DOHH2 (cell line): ENCODE measurements around the gene AUH.

Source experiments
- H3F3A ChIP-seq: fragments of 200-600 bp; sonication (generic), shearing (Covaris generic); 2 replicates; pipeline ENCODE4 v1.6.0; 2016; ENCODE audit warnings: antibody characterized with exemption, mild to moderate bottlenecking; ENCODE audit not compliant: control insufficient read depth, insufficient read depth
- H3K27ac ChIP-seq: fragments of 200-600 bp; sonication (generic); 2 replicates; pipeline ENCODE4 v1.5.1; 2014; ENCODE audit warnings: low read depth, mild to moderate bottlenecking, low read length, moderate library complexity
- H3K27me3 ChIP-seq: fragments of 200-600 bp; sonication (generic); 2 replicates; pipeline ENCODE4 v1.6.1; 2014; ENCODE audit warnings: mild to moderate bottlenecking, low read length, mixed read lengths; ENCODE audit not compliant: control insufficient read depth
- H3K36me3 ChIP-seq: fragments of 200-600 bp; sonication (generic); 2 replicates; pipeline ENCODE4 v1.6.1; 2014; ENCODE audit warnings: mild to moderate bottlenecking, low read length, moderate library complexity, mixed read lengths; ENCODE audit not compliant: control insufficient read depth
- H3K4me1 ChIP-seq: fragments of 200-600 bp; sonication (generic); 2 replicates; pipeline ENCODE4 v1.6.1; 2014; ENCODE audit warnings: mild to moderate bottlenecking, low read length, mixed read lengths; ENCODE audit not compliant: control insufficient read depth
- H3K4me2 ChIP-seq: fragments of 200-600 bp; sonication (generic); 2 replicates; pipeline ENCODE4 v1.6.0; 2014; ENCODE audit warnings: mild to moderate bottlenecking, low read length, moderate library complexity
- H3K4me3 ChIP-seq: fragments of 200-600 bp; sonication (generic); 2 replicates; pipeline ENCODE4 v1.5.1; 2014; ENCODE audit warnings: mild to moderate bottlenecking, low read length, mixed read lengths
- H3K79me2 ChIP-seq: fragments of 200-600 bp; sonication (generic); 2 replicates; pipeline ENCODE4 v1.6.1; 2014; ENCODE audit warnings: mild to moderate bottlenecking, low read length, mixed read lengths; ENCODE audit not compliant: control insufficient read depth
- H3K9me2 ChIP-seq: fragments of 200-600 bp; sonication (generic); replicated peaks from 2 replicates; pipeline ENCODE4 v1.6.1; 2014; ENCODE audit warnings: mild to moderate bottlenecking, low read length, mixed read lengths; ENCODE audit not compliant: control insufficient read depth
- H3K9me3 ChIP-seq: fragments of 200-600 bp; sonication (generic); 2 replicates; pipeline ENCODE4 v1.6.1; 2014; ENCODE audit warnings: antibody characterized with exemption, low read length, mixed read lengths; ENCODE audit not compliant: control insufficient read depth, insufficient read depth
- H4K20me1 ChIP-seq: fragments of 200-600 bp; sonication (generic); 2 replicates; pipeline ENCODE4 v1.6.0; 2014; ENCODE audit warnings: low read depth, mild to moderate bottlenecking, antibody characterized with exemption, low read length, moderate library complexity; ENCODE audit not compliant: control insufficient read depth, insufficient read depth
- EZH2phosphoT487 ChIP-seq: fragments of 200-600 bp; sonication (generic); IDR thresholded peaks from 2 replicates; pipeline ENCODE4 v1.6.1; 2017; ENCODE audit warnings: borderline replicate concordance, mild to moderate bottlenecking, antibody characterized with exemption, low read length, moderate library complexity, mixed read lengths
- TF ChIP-seq, protein P1 (sequence below): fragments of 200-600 bp; sonication (generic); IDR thresholded peaks from one replicate; pipeline ENCODE4 v1.5.1; 2014; ENCODE audit warnings: antibody characterized with exemption, mild to moderate bottlenecking, low read depth, low read length; ENCODE audit not compliant: poor library complexity, severe bottlenecking

The AUH gene

DNA sequence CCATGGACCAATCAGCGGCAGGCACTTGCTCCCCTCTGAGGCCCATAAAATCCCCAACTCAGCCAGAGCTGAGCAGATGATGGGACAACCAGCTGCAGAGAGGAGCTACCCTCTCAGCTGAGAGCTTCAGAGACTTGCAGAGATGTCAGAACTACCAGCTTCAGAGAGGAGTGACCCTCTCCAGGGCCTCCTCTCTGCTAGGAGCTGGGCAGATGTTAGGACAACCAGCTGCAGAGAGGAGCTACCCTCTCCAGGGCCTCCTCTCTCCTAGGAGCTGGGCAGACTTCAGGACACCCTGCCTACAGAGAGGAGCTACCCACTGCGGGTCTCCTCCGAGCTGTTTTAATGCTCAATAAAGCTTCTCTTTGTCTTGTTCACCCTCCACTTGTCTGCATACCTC lies 3.0 kb upstream of the AUH start:
- Histone ChIP-seq H3K36me3 (peaks cover 8% of the 10 kb centered on the region), H4K20me1 (no peaks in the 10 kb centered on the region), H3F3A (no peaks in the 10 kb centered on the region), H3K27ac (no peak overlapping the region), H3K27me3 (no peaks in the 10 kb centered on the region), H3K9me3 (no peaks in the 10 kb centered on the region), H3K4me1 (peaks cover 20% of the 10 kb centered on the region), H3K4me2 (no peak overlapping the region), H3K4me3 (no peak overlapping the region), H3K9me2 (no peaks in the 10 kb centered on the region), H3K79me2 (peaks cover 20% of the 10 kb centered on the region)
- TF ChIP-seq, protein P1, sequence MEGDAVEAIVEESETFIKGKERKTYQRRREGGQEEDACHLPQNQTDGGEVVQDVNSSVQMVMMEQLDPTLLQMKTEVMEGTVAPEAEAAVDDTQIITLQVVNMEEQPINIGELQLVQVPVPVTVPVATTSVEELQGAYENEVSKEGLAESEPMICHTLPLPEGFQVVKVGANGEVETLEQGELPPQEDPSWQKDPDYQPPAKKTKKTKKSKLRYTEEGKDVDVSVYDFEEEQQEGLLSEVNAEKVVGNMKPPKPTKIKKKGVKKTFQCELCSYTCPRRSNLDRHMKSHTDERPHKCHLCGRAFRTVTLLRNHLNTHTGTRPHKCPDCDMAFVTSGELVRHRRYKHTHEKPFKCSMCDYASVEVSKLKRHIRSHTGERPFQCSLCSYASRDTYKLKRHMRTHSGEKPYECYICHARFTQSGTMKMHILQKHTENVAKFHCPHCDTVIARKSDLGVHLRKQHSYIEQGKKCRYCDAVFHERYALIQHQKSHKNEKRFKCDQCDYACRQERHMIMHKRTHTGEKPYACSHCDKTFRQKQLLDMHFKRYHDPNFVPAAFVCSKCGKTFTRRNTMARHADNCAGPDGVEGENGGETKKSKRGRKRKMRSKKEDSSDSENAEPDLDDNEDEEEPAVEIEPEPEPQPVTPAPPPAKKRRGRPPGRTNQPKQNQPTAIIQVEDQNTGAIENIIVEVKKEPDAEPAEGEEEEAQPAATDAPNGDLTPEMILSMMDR: no peak
- no peak for TF ChIP-seq EZH2phosphoT487

DNA sequence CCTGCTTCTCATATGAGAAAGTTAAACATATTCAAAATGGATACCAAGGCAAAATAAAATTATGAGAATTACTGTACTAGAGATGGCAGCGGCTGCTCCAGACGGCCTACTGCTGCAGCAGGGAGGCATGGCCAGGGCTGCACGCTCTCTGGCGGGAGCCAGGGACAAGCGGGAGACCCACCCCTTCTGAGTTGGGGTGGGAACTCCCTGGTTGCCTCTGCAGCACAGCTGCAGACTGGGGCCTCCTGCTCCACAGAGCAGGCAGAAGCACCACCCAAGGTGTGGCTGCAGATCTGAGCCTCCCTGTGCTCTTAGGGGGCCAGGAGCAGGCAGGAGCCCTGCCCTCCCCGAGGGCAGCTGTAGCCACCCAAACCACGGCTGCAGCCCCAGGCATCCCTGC lies 2.3 kb upstream of the AUH start:
- Histone ChIP-seq H3K36me3 (peaks cover 15% of the 10 kb centered on the region), H3K27me3 (no peaks in the 10 kb centered on the region), H3K9me3 (no peaks in the 10 kb centered on the region), H3K79me2 (peaks cover 26% of the 10 kb centered on the region), H3K9me2 (no peaks in the 10 kb centered on the region), H3F3A (no peaks in the 10 kb centered on the region), H3K4me2 (no peak overlapping the region), H3K4me3 (no peak overlapping the region), H3K27ac (no peak overlapping the region), H3K4me1 (peaks cover 23% of the 10 kb centered on the region), H4K20me1 (no peaks in the 10 kb centered on the region)
- TF ChIP-seq, protein P1: no peak
- TF ChIP-seq EZH2phosphoT487: no peak

DNA sequence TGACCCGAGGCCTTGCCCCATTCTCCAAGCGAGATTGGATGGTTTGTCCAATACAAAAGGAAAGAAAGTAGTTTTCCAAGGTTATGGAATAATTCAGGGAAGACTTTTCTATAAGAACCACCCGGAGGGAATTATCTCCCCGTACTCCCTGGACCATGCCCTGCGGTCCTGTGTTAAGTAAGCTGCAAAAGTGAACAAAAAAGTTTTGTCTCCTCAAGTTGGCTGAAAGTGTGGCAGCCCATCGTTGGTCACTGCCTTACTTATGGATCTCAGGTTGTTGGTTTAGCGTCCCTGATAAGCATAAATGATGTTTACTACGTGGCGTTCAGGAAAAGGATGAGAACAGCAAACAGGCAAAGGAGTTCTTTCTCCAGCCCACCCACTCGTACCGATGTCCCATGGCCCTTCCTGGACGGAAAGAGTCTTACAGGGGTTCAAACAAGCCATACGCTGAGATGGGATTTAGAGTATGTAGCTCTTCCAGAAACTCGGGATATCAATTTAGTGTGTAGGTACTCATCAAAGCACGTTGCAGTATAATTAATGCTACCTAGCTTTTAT lies 413 bp upstream of the AUH start:
- peaks cover 19% of the 10 kb centered on the region for H3K36me3 ChIP-seq
- no peaks in the 10 kb centered on the region for H3K27me3 ChIP-seq
- peak overlapping the region; percentile 94 for H3K4me2 ChIP-seq
- H3K9me3 ChIP-seq: no peaks in the 10 kb centered on the region
- H3K9me2 ChIP-seq: no peaks in the 10 kb centered on the region
- TF ChIP-seq, protein P1: no peak
- no peak for TF ChIP-seq EZH2phosphoT487
- peaks cover 43% of the 10 kb centered on the region for H3K79me2 ChIP-seq
- peaks cover 23% of the 10 kb centered on the region for H3K4me1 ChIP-seq
- no peaks in the 10 kb centered on the region for H3F3A ChIP-seq
- H3K27ac ChIP-seq: no peak overlapping the region
- H3K4me3 ChIP-seq: peak overlapping the region; percentile 83
- no peaks in the 10 kb centered on the region for H4K20me1 ChIP-seq
